ENCODE data around the gene CADPS2. TPM values are rescaled to one million over a fixed set of nuclear protein-coding genes. Genes with fewer than 3 reads are reported as not detected.

The CADPS2 gene
- 11.8 and 16.6 TPM in 2 replicates for total RNA-seq

DNA sequence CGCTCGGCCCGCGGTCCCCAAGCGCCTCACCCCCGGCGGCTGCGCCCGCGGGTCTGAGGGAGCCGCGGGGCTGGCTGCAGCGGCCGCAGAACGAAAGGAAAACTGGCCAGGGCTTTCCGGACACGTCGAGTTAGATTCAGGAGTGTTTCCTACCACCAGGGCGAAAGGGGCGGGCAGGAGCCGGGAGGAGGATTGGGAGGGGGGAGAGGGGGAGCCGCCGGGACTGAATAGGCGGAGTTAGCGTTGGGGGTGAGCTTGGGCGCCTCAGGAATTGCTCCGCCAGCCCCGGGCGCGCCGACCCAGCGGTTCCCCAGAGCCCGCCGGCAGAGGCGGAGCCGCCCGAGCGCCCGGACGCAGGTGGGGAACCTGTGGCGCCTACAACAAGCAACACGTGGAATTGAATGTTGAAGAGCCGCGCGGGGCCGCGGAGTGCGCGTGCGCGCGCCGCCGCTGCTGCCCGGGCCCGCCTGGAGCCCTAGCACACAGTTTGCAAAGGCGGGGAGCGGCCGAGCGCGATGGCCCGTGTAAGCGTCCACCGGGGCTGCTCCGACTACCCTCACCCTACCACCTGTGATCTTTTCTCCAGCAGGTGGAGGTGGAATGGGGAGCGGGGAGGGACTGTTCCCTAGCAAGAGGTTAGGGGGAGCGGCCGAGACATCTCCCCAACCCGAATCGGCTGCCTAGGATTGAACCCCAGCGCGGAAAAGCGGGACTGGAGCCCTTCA lies at the start of gene CADPS2:
Gene CADPS2 (minus strand): TSS at position 104 of the 725 bp plus-strand sequence. CDS start 123 bp downstream, outside the sequence.

GRCh38 chr7:122702872-122703510 lies 183.3 kb downstream of the CADPS2 start, which contains the start of gene RNF148:
Gene RNF148 (minus strand): TSS chr7:122702922. CDS start chr7:122702750, 172 bp downstream.

DNA sequence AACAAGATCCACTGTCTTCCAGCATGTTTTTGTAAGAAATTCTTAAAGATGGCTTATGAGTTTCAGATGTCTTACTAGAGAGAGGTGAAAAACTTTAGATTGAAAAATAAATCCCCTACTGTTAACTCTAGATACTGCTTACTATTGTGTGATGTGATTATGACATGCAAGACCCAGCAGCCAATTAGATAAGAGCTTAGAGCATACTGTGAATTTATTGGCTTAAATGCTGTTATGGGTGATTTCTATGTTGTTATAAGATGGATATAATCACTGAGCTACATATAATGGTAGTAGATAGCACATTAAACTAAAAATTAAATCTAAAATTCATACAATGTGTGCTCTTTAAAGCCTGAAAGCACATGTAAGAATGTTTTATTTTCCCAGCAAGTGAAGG lies 187.2 kb downstream of the CADPS2 start, which contains the start of gene RNF133:
Gene RNF133 (minus strand): TSS at position 101 of the 400 bp plus-strand sequence. CDS start 199 bp downstream, outside the sequence.

GRCh38 chr7:122304319-122304975 lies 581.8 kb downstream of the CADPS2 start, which contains the start of gene FEZF1:
Gene FEZF1 (minus strand): TSS chr7:122304750. CDS start chr7:122304437, 313 bp downstream.

Other genes starting within 250 kb of the CADPS2 start
- gene RNF133, start 187.3 kb downstream of the CADPS2 start, total RNA-seq: 0.16 and 0.34 TPM in 2 replicates
- 0.16 and 0.26 TPM in 2 replicates for gene RNF148, start 183.5 kb downstream of the CADPS2 start, total RNA-seq
- not detected in 2 replicates for gene TAS2R16, start 109.2 kb upstream of the CADPS2 start, total RNA-seq

Measured in bronchial smooth muscle cell (primary cell).